NT2/D1 (cell line): ENCODE data around the gene IFNA14.
"Not testable (repeated sequence)": the region's sequence is repeated elsewhere in the genome, so short reads cannot be mapped to it uniquely, and the experiment has no call there.

Source experiments
- SUZ12 ChIP-seq: IDR thresholded peaks from 2 replicates; pipeline ENCODE4 v1.6.1; 2011; ENCODE audit not compliant: insufficient read length, insufficient read depth; ENCODE audit errors: extremely low read depth
- YY1 ChIP-seq: IDR thresholded peaks from 2 replicates; pipeline ENCODE4 v1.6.1; 2011; ENCODE audit not compliant: insufficient read length, insufficient read depth

DNA sequence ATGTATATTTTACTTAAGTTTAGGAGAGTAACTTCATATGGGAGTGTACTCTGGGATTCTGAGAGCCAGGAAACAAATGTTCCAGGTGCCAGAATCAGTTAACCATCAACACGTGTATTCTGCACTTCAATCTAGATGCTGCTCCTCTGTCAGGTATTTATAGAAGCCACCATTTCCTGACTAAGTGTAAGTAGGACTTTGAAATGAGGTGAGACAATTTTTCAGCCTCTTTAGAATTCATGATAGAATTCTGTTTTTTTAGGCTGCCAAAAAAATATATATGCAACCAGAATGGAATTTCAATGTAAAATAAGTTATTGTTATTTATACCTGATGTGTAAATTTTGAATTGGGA is 3.5 kb downstream of the IFNA14 start:
- not testable (repeated sequence) for TF ChIP-seq YY1, SUZ12
